GM21576 (cell line): ENCODE measurements around the gene ERG28.
"Not testable (repeated sequence)": the region's sequence is repeated elsewhere in the genome, so short reads cannot be mapped to it uniquely, and the experiment has no call there.

ENCODE experiments used
- ATAC-seq: cut with Tn5 transposase; IDR thresholded peaks from one replicate; pipeline ENCODE4 v1.9.1; 2021; ENCODE audit warnings: mild to moderate bottlenecking, moderate library complexity; ENCODE audit not compliant: unreplicated experiment

ERG28 gene

GRCh38 chr14:75626863-75627262, 33.8 kb downstream of the ERG28 start:
- ATAC-seq, result no peak

DNA sequence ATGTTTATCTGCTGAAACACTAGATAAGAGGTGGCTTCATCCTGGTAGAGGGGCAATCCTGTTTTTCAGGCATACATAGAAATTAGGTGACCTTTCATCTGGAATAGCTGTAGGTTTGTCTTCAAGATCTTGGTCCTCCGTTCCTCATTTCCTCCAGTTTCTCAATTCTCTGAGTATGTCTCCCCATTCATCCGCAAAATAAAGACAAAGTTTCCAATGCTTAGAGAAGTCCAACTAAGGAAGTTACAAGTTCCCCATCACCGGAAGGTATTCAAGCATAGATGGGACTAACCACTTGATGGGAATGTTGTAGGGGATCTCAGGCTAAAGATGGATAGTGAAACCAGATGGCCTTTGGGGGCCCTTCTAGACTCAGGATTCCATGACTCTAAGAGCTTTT, 34.3 kb downstream of the ERG28 start:
- no peak for ATAC-seq

GRCh38 chr14:75625034-75625433, 35.6 kb downstream of the ERG28 start:
- ATAC-seq, result no peak

DNA sequence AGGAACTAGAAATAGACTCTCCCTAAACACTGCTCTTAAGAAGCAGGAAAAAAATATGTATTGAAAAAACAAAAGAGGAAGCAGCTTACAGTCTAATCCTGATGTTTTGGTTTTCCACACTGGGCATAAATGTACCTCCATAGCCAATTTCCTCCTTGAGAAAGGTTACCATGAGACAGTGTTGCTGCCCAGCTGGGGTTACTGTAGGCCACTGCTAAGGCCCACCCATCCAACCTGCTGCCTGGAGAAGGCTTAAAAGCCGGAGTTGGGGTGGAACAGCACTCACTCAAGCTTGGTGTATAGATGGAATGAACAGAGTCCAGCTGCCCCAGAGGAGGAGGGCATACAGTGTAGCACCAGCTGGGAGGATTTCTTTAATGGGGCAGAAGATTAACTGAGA, 41.1 kb downstream of the ERG28 start:
- ATAC-seq, result no peak

GRCh38 chr14:75615200-75615599, 45.5 kb downstream of the ERG28 start:
- no peak for ATAC-seq

GRCh38 chr14:75614179-75614578, 46.5 kb downstream of the ERG28 start:
- ATAC-seq, result no peak

DNA sequence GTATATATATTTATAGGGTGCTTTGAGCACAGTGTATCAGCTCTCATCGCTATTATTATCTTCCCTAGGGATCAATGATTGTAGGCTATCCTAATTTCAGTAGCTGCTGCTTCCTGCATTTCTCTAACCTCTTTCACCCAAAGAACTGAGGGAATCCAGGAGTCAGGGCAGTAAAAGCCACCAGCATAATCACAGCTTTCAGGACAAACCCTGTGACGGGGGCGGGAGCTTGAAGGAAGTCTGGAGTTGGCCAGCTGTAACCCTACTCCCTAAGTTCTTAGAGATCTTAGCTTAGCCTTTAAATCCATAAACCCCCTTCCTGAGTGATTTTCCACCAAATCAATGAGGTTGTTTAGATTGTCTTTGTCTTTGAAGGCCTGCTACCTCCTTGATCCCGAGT, 48.5 kb downstream of the ERG28 start:
- ATAC-seq, result no peak

DNA sequence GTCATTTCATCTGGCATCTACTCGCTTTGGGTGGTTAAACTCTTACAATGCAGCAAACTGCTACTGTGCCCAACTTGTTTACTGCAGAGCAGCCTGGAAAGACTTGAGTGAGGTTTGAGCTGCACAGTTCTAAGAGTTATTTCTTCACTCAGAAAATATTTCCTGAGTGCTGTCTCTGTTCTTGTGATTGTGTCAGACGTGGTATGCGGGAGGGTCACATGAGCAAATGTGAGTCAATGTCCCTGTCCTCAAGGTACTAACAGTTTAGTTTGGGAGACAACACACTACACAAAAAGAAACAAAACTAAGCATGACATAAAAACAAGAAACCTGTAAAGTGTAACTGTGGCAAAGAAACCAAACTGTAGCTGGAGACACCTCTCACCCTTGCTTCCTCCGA, 49.8 kb downstream of the ERG28 start:
- ATAC-seq, result no peak

GRCh38 chr14:75609606-75610475, 50.8 kb downstream of the ERG28 start:
- no peak for ATAC-seq

DNA sequence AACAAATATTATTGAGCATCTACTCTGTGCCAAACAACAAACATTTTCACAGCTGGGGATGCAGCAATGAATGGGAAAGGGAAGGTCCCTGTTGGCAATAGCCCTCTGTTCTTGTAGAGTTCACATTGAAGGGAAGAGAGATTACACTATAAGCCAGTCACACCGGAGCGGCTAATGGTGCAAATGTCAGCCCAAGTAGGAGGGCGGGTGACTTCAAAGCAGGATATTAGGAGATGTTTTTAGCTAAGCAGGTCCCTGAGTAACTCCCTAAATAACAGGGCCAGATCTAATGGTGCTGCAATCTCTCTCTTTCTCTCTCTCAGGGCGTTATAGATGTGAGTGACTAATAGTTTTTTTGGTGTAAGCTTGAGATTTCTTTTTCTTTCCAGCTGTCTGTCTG, 51.6 kb downstream of the ERG28 start:
- no peak for ATAC-seq

- no peak for ATAC-seq
These were observed 52.6 kb downstream of the ERG28 start for GRCh38 chr14:75607842-75608640.

GRCh38 chr14:75607044-75607443, 53.6 kb downstream of the ERG28 start:
- no peak for ATAC-seq

DNA sequence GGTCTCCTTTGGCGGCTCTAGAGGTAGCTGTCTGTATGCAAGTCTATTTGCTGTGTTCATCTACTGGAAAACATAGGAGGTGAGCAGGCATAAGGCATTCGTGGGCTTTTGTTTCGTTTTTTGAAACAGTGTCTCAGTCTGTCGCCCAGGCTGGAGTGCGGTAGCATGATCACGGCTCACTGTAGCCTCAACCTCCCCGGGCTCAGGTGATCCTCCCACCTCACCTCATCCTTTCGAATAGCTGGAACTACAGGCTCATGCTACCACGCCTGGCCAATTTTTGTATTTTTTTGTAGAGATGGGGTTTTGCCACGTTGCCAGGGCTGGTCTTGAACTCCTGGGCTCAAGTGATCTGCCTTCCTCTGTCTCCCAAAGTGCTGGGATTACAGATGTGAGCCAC, 54.8 kb downstream of the ERG28 start:
- ATAC-seq, result no peak

DNA sequence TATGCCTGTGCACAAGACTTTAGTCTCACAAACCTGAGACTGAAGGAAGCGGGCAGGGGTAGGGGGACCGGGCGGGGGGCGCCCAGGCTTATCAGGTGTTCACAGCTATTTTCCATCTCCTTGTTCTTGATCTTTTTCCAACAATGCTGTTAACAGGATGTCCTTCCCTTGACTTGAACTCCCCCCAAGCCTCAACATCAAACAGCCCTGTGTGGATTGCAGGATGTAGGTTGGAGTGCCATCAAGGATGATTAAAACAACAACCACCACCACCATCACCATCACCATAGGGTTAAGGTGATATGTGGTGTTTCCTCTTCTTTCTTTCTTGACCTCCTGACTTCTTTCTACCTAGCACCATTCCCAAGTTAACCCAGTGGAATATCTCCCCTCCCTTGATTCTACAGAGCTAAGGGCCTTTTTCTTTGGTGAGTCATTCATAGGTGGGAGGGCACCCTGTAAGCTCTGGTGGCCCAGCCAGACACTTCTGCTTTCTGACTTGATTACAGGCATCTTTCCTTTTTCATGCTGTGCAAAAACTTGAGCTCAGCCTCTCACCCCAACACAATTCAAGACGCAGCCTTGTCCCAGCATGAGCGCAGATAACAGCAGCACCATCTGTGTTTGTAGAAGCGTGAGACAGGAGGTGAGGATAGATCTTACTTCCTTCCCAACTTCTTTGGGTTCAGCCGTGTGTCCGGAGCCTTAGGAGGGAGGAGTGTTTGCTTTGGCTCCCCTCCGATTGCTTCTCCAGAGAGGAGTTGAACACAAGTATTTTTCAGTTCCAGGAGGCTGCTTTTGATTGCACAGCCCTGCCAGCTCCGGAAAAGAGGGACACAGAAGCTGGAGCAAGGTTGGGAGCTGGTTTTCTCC, 55.5 kb downstream of the ERG28 start:
- no peak for ATAC-seq

DNA sequence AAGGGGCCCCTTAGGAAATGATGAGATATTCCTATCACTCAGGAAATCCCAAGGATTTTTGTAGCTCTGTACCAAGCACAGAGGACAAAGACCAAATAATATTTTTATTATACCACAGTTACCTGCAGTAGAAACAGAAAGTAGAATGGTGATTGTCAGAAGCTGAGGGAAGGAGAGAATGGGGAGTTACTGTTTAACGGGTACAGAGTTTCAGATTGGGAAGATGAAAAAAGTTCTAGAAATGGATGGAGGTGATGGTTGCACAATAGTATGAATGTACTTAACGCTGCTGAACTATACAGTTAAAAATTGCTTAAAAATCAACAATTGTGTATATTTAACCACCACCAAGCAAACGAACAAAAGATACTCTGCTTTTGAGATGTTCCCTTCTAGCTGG, 58.2 kb downstream of the ERG28 start:
- ATAC-seq, result no peak

DNA sequence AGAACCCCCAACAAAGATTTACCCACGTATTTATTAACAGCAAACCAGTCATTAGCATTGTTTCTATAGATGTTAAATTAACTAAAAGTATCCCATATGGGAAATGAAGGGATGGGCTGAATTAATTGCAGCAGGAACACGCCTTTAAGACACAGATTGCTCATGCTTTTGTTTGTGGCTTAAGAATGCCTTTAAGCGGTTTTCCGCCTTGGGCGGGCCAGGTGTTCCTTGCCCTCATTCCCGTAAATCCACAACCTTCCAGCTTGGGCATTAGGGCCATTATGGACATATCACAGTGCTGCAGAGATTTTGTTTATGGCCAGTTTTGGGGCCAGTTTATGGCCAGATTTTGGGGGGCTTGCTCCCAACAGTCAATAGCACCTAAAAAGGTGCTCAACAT, 59.6 kb downstream of the ERG28 start:
- not testable (repeated sequence) for ATAC-seq

GRCh38 chr14:75600100-75600499, 60.6 kb downstream of the ERG28 start:
- ATAC-seq, result not testable (repeated sequence)
